GM11168 (cell line): ENCODE data around the gene DMAC2L.
"Not testable (repeated sequence)": the region's sequence is repeated elsewhere in the genome, so short reads cannot be mapped to it uniquely, and the experiment has no call there.

Experiments
- in situ Hi-C: fragments of 300-500 bp; cut with MboI; formaldehyde crosslinking; loops from one replicate; pipeline ENCODE4 v1.12.0; 2022; ENCODE audit warnings: low sequenced_read_pairs; ENCODE audit not compliant: unreplicated experiment

Gene DMAC2L

GRCh38 chr14:50311972-50312733, at the start of gene DMAC2L, which contains the start of gene L2HGDH:
Gene DMAC2L (plus strand): TSS chr14:50312324. CDS start chr14:50321488, 9,164 bp downstream.
Gene L2HGDH (minus strand): TSS chr14:50312229. CDS start chr14:50312150, 79 bp downstream.
- in situ Hi-C loops = no loop called here

- in situ Hi-C loops = no loop called here
Measured at GRCh38 chr14:50262865-50263264, 49.3 kb upstream of the DMAC2L start.

- in situ Hi-C loops = no loop called here
Measured at GRCh38 chr14:50263321-50263720, 48.8 kb upstream of the DMAC2L start.

- in situ Hi-C loops = no loop called here
Measured at GRCh38 chr14:50265029-50265428, 47.1 kb upstream of the DMAC2L start.

GRCh38 chr14:50270932-50271331, 41.2 kb upstream of the DMAC2L start:
- in situ Hi-C loops = no loop called here

- in situ Hi-C loops = no loop called here
Measured at GRCh38 chr14:50272498-50272897, 39.6 kb upstream of the DMAC2L start.

GRCh38 chr14:50285861-50286260, 26.3 kb upstream of the DMAC2L start:
- in situ Hi-C loops = no loop called here

GRCh38 chr14:50288146-50288545, 24.0 kb upstream of the DMAC2L start:
- in situ Hi-C loops = no loop called here

GRCh38 chr14:50290306-50290705, 21.8 kb upstream of the DMAC2L start:
- in situ Hi-C loops = no loop called here

GRCh38 chr14:50299585-50299984, 12.5 kb upstream of the DMAC2L start:
- in situ Hi-C loops = no loop called here

GRCh38 chr14:50301914-50302313, 10.2 kb upstream of the DMAC2L start:
- in situ Hi-C loops = no loop called here

- in situ Hi-C loops = no loop called here
Measured at GRCh38 chr14:50303744-50304471, 8.2 kb upstream of the DMAC2L start.

GRCh38 chr14:50308363-50308915, 3.7 kb upstream of the DMAC2L start:
- in situ Hi-C loops = no loop called here

- in situ Hi-C loops = no loop called here
Measured at GRCh38 chr14:50310445-50310844, 1.7 kb upstream of the DMAC2L start.

GRCh38 chr14:50311337-50311971, 670 bp upstream of the DMAC2L start:
- in situ Hi-C loops = no loop called here

- in situ Hi-C loops = no loop called here
Measured at GRCh38 chr14:50312734-50313054, 570 bp downstream of the DMAC2L start.

GRCh38 chr14:50314098-50314497, 2.0 kb downstream of the DMAC2L start:
- in situ Hi-C loops = not testable (repeated sequence)

GRCh38 chr14:50318031-50318626, 6.0 kb downstream of the DMAC2L start:
- in situ Hi-C loops = no loop called here

- in situ Hi-C loops = no loop called here
Measured at GRCh38 chr14:50319293-50319692, 7.2 kb downstream of the DMAC2L start.

- in situ Hi-C loops = loop anchor here (10.0 kb wide), 1 partner anchor 205 kb away; no protein-coding TSS in a partner anchor
Measured at GRCh38 chr14:50319721-50320120, 7.6 kb downstream of the DMAC2L start.
